GM23338 (cell line): ENCODE results near the gene ZBTB25. TPM values are rescaled to one million over a fixed set of nuclear protein-coding genes. Genes with fewer than 3 reads are reported as not detected.

Experiments used
- ATAC-seq: fragments of 200-7000 bp; cut with Tn5 transposase; 3 replicates; pipeline ENCODE4 v1.9.1; 2020
- DNase-seq: peaks from one replicate; pipeline ENCODE4 v3.0.0-alpha.2; 2015; ENCODE audit warnings: low spot score
- H2AFZ ChIP-seq: fragments of 200-600 bp; sonication (generic); 2 replicates; pipeline ENCODE4 v1.8.0; 2016; ENCODE audit warnings: antibody characterized with exemption, mild to moderate bottlenecking, moderate library complexity
- H3F3A ChIP-seq: fragments of 200-600 bp; sonication (generic); replicated peaks from 2 replicates; pipeline ENCODE4 v1.8.0; 2017; ENCODE audit warnings: antibody characterized with exemption, mixed run types, low read depth
- H3K27ac ChIP-seq: fragments of 200-600 bp; sonication (generic); 2 replicates; pipeline ENCODE4 v1.6.1; 2016; ENCODE audit warnings: low read depth
- H3K27me3 ChIP-seq: fragments of 200-600 bp; sonication (generic); 2 replicates; pipeline ENCODE4 v1.8.0; 2016; ENCODE audit warnings: mild to moderate bottlenecking, mixed run types, moderate library complexity; ENCODE audit not compliant: insufficient read depth
- H3K36me3 ChIP-seq: fragments of 200-600 bp; sonication (generic); 2 replicates; pipeline ENCODE4 v1.8.0; 2016; ENCODE audit warnings: mild to moderate bottlenecking; ENCODE audit not compliant: insufficient read depth
- H3K4me1 ChIP-seq: fragments of 200-600 bp; sonication (generic); 2 replicates; pipeline ENCODE4 v1.8.0; 2016; ENCODE audit warnings: mild to moderate bottlenecking, moderate library complexity; ENCODE audit not compliant: insufficient read depth
- H3K4me2 ChIP-seq: fragments of 200-600 bp; sonication (generic); 2 replicates; pipeline ENCODE4 v1.7.1; 2017; ENCODE audit warnings: mixed run types
- H3K4me3 ChIP-seq: fragments of 200-600 bp; sonication (generic); 2 replicates; pipeline ENCODE4 v1.6.1; 2016; ENCODE audit warnings: mixed run types
- H3K79me2 ChIP-seq: fragments of 200-600 bp; sonication (generic); replicated peaks from 2 replicates; pipeline ENCODE4 v1.8.0; 2017; ENCODE audit warnings: mild to moderate bottlenecking; ENCODE audit not compliant: insufficient read depth
- H3K9me2 ChIP-seq: fragments of 200-600 bp; sonication (generic); 2 replicates; pipeline ENCODE4 v1.8.0; 2017; ENCODE audit not compliant: insufficient read depth
- H4K20me1 ChIP-seq: fragments of 200-600 bp; sonication (generic); replicated peaks from 2 replicates; pipeline ENCODE4 v1.8.0; 2017; ENCODE audit warnings: mild to moderate bottlenecking; ENCODE audit not compliant: insufficient read depth
- H3K27ac Mint-ChIP-seq: 2 replicates; pipeline ENCODE4 v1.8.0; 2020; ENCODE audit warnings: inconsistent platforms, mild to moderate bottlenecking, moderate library complexity, mixed read lengths
- H3K27me3 Mint-ChIP-seq: 3 replicates; pipeline ENCODE4 v1.8.0; 2022; ENCODE audit warnings: low read depth, mild to moderate bottlenecking, moderate library complexity, mixed read lengths, inconsistent platforms; ENCODE audit not compliant: insufficient read depth, poor library complexity
- H3K36me3 Mint-ChIP-seq: 3 replicates; pipeline ENCODE4 v1.8.0; 2021; ENCODE audit warnings: low read depth, mild to moderate bottlenecking, inconsistent platforms, moderate library complexity, mixed read lengths
- H3K4me1 Mint-ChIP-seq: 3 replicates; pipeline ENCODE4 v1.8.0; 2020; ENCODE audit warnings: mild to moderate bottlenecking, inconsistent platforms, mixed read lengths
- H3K4me3 Mint-ChIP-seq: 3 replicates; pipeline ENCODE4 v1.8.0; 2021; ENCODE audit warnings: moderate library complexity, mild to moderate bottlenecking, inconsistent platforms, mixed read lengths
- H3K9me3 Mint-ChIP-seq: 3 replicates; pipeline ENCODE4 v1.8.0; 2020; ENCODE audit warnings: moderate library complexity, mild to moderate bottlenecking, inconsistent platforms, mixed read lengths
- CREB1 ChIP-seq: fragments of 250-450 bp; sonication (Bioruptor Pico); IDR thresholded peaks from 2 replicates; pipeline ENCODE4 v1.5.0; 2020; ENCODE audit warnings: low read depth, mild to moderate bottlenecking, moderate library complexity
- EZH2 ChIP-seq: fragments of 200-600 bp; sonication (generic); IDR thresholded peaks from one replicate; pipeline ENCODE4 v1.8.0; 2017; ENCODE audit warnings: antibody characterized with exemption, mild to moderate bottlenecking, low read depth; ENCODE audit not compliant: unreplicated experiment
- EZH2phosphoT487 ChIP-seq: fragments of 200-600 bp; sonication (generic); IDR thresholded peaks from one replicate; pipeline ENCODE4 v1.8.1; 2018; ENCODE audit warnings: antibody characterized with exemption; ENCODE audit not compliant: unreplicated experiment
- JUNB ChIP-seq: IDR thresholded peaks from one replicate; pipeline ENCODE4 v1.6.1; 2016; ENCODE audit warnings: antibody characterized with exemption; ENCODE audit not compliant: unreplicated experiment
- NANOG ChIP-seq: IDR thresholded peaks from 2 replicates; pipeline ENCODE4 v1.6.1; 2016; ENCODE audit warnings: antibody characterized with exemption, borderline replicate concordance
- POLR2AphosphoS5 ChIP-seq: IDR thresholded peaks from 2 replicates; pipeline ENCODE4 v1.6.1; 2016; ENCODE audit warnings: antibody characterized with exemption, low read depth
- STAT1 ChIP-seq: IDR thresholded peaks from one replicate; pipeline ENCODE4 v1.6.1; 2016; ENCODE audit warnings: antibody characterized with exemption; ENCODE audit not compliant: unreplicated experiment
- ZNF114 ChIP-seq: fragments of 250-450 bp; sonication (Bioruptor Pico); IDR thresholded peaks from 2 replicates; pipeline ENCODE4 v1.5.0; 2020; ENCODE audit warnings: mild to moderate bottlenecking, moderate library complexity
- ZNF331 ChIP-seq: fragments of 250-450 bp; sonication (Bioruptor Pico); IDR thresholded peaks from 2 replicates; pipeline ENCODE4 v1.5.0; 2020; ENCODE audit warnings: low read depth, mild to moderate bottlenecking, moderate library complexity
- polyA plus RNA-seq: library from polyadenylated mRNA; unstranded; fragments of >200 nt; fragmentation: Nextera tagmentation; extraction: Ambion mirVana; gene quantifications from 2 replicates; pipeline ENCODE4 v1.2.1, GENCODE V29; 2016
- total RNA-seq: library from RNA; depleted of rRNA; stranded (reverse); fragments of >200 nt; shearing (Covaris generic); gene quantifications from 2 replicates; pipeline ENCODE4 v1.2.3, GENCODE V29; 2014
- TF ChIP-seq, protein P1 (sequence below): IDR thresholded peaks from 2 replicates; pipeline ENCODE4 v1.6.1; 2016; ENCODE audit warnings: antibody characterized with exemption
- TF ChIP-seq, protein P2 (sequence below), 2 experiments: fragments of 200-600 bp in 1 of 2; sonication (generic) in 1 of 2; conservative IDR thresholded peaks; 2 replicates each; pipeline versions ENCODE4 v1.5.1 to v1.6.1; 2016 to 2017; ENCODE audit warnings: antibody characterized with exemption in 2 of 2, low read depth in 2 of 2, mild to moderate bottlenecking in 2 of 2, moderate library complexity in 1 of 2
- TF ChIP-seq, protein P3 (sequence below): IDR thresholded peaks from one replicate; pipeline ENCODE4 v1.6.1; 2018; ENCODE audit warnings: antibody characterized with exemption; ENCODE audit not compliant: unreplicated experiment
- TF ChIP-seq, protein P4 (sequence below): fragments of 250-450 bp; sonication (Bioruptor Pico); IDR thresholded peaks from 2 replicates; pipeline ENCODE4 v1.5.0; 2020; ENCODE audit warnings: mild to moderate bottlenecking, moderate library complexity

The ZBTB25 gene
- total and polyA plus RNA-seq, 2 experiments from 2014 or later: 5.8 to 8.0 TPM

DNA sequence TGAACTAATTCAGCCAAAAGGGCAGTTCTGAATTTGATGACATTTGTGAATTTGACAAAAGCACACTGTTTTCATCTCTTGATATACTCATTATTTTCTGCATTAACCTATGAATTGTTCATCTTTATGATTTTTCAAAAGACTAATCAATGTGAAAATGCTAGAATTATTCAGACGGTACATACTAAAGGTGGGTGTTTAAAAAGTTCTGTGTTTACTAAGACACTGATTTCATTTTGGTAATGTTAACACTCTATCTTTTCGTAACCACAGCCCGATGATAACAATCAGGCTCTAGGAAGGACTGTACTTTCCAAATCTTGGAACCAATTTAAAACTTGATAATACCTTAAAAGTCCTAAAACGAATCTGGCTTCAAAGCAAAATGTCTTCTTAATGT is 28.9 kb downstream of the ZBTB25 start:
- H3K9me3 Mint-ChIP-seq: no peaks in the 10 kb centered on the region
- H3K27me3 ChIP-seq: no peaks in the 10 kb centered on the region
- no peaks in the 10 kb centered on the region for H3K4me1 ChIP-seq
- DNase-seq (no peak), ATAC-seq (no peak)
- peaks cover 14% of the 10 kb centered on the region; the same call in 2 of the 3 replicates for H3K4me1 Mint-ChIP-seq
- H3K36me3 ChIP-seq: no peaks in the 10 kb centered on the region
- no peaks in the 10 kb centered on the region; the same call in 1 of the 2 replicates for H4K20me1 ChIP-seq
- no peaks in the 10 kb centered on the region for H3K79me2 ChIP-seq
- no peaks in the 10 kb centered on the region for H3K36me3 Mint-ChIP-seq
- TF ChIP-seq, protein P1, sequence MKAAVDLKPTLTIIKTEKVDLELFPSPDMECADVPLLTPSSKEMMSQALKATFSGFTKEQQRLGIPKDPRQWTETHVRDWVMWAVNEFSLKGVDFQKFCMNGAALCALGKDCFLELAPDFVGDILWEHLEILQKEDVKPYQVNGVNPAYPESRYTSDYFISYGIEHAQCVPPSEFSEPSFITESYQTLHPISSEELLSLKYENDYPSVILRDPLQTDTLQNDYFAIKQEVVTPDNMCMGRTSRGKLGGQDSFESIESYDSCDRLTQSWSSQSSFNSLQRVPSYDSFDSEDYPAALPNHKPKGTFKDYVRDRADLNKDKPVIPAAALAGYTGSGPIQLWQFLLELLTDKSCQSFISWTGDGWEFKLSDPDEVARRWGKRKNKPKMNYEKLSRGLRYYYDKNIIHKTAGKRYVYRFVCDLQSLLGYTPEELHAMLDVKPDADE: no peak
- TF ChIP-seq EZH2phosphoT487 (no peak), JUNB (no peak), NANOG (no peak), CREB1 (CRISPR knock-in tag) (no peak), STAT1 (no peak), POLR2AphosphoS5 (no peak), EZH2 (no peak), ZNF114 (no peak), ZNF331 (no peak)
- TF ChIP-seq, protein P2, sequence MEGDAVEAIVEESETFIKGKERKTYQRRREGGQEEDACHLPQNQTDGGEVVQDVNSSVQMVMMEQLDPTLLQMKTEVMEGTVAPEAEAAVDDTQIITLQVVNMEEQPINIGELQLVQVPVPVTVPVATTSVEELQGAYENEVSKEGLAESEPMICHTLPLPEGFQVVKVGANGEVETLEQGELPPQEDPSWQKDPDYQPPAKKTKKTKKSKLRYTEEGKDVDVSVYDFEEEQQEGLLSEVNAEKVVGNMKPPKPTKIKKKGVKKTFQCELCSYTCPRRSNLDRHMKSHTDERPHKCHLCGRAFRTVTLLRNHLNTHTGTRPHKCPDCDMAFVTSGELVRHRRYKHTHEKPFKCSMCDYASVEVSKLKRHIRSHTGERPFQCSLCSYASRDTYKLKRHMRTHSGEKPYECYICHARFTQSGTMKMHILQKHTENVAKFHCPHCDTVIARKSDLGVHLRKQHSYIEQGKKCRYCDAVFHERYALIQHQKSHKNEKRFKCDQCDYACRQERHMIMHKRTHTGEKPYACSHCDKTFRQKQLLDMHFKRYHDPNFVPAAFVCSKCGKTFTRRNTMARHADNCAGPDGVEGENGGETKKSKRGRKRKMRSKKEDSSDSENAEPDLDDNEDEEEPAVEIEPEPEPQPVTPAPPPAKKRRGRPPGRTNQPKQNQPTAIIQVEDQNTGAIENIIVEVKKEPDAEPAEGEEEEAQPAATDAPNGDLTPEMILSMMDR (conservative IDR thresholded peaks at IDR 0.05; ENCODE audit: low read depth in 2 of 2): no peak
- TF ChIP-seq, protein P3, sequence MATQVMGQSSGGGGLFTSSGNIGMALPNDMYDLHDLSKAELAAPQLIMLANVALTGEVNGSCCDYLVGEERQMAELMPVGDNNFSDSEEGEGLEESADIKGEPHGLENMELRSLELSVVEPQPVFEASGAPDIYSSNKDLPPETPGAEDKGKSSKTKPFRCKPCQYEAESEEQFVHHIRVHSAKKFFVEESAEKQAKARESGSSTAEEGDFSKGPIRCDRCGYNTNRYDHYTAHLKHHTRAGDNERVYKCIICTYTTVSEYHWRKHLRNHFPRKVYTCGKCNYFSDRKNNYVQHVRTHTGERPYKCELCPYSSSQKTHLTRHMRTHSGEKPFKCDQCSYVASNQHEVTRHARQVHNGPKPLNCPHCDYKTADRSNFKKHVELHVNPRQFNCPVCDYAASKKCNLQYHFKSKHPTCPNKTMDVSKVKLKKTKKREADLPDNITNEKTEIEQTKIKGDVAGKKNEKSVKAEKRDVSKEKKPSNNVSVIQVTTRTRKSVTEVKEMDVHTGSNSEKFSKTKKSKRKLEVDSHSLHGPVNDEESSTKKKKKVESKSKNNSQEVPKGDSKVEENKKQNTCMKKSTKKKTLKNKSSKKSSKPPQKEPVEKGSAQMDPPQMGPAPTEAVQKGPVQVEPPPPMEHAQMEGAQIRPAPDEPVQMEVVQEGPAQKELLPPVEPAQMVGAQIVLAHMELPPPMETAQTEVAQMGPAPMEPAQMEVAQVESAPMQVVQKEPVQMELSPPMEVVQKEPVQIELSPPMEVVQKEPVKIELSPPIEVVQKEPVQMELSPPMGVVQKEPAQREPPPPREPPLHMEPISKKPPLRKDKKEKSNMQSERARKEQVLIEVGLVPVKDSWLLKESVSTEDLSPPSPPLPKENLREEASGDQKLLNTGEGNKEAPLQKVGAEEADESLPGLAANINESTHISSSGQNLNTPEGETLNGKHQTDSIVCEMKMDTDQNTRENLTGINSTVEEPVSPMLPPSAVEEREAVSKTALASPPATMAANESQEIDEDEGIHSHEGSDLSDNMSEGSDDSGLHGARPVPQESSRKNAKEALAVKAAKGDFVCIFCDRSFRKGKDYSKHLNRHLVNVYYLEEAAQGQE: no peak
- TF ChIP-seq, protein P4, sequence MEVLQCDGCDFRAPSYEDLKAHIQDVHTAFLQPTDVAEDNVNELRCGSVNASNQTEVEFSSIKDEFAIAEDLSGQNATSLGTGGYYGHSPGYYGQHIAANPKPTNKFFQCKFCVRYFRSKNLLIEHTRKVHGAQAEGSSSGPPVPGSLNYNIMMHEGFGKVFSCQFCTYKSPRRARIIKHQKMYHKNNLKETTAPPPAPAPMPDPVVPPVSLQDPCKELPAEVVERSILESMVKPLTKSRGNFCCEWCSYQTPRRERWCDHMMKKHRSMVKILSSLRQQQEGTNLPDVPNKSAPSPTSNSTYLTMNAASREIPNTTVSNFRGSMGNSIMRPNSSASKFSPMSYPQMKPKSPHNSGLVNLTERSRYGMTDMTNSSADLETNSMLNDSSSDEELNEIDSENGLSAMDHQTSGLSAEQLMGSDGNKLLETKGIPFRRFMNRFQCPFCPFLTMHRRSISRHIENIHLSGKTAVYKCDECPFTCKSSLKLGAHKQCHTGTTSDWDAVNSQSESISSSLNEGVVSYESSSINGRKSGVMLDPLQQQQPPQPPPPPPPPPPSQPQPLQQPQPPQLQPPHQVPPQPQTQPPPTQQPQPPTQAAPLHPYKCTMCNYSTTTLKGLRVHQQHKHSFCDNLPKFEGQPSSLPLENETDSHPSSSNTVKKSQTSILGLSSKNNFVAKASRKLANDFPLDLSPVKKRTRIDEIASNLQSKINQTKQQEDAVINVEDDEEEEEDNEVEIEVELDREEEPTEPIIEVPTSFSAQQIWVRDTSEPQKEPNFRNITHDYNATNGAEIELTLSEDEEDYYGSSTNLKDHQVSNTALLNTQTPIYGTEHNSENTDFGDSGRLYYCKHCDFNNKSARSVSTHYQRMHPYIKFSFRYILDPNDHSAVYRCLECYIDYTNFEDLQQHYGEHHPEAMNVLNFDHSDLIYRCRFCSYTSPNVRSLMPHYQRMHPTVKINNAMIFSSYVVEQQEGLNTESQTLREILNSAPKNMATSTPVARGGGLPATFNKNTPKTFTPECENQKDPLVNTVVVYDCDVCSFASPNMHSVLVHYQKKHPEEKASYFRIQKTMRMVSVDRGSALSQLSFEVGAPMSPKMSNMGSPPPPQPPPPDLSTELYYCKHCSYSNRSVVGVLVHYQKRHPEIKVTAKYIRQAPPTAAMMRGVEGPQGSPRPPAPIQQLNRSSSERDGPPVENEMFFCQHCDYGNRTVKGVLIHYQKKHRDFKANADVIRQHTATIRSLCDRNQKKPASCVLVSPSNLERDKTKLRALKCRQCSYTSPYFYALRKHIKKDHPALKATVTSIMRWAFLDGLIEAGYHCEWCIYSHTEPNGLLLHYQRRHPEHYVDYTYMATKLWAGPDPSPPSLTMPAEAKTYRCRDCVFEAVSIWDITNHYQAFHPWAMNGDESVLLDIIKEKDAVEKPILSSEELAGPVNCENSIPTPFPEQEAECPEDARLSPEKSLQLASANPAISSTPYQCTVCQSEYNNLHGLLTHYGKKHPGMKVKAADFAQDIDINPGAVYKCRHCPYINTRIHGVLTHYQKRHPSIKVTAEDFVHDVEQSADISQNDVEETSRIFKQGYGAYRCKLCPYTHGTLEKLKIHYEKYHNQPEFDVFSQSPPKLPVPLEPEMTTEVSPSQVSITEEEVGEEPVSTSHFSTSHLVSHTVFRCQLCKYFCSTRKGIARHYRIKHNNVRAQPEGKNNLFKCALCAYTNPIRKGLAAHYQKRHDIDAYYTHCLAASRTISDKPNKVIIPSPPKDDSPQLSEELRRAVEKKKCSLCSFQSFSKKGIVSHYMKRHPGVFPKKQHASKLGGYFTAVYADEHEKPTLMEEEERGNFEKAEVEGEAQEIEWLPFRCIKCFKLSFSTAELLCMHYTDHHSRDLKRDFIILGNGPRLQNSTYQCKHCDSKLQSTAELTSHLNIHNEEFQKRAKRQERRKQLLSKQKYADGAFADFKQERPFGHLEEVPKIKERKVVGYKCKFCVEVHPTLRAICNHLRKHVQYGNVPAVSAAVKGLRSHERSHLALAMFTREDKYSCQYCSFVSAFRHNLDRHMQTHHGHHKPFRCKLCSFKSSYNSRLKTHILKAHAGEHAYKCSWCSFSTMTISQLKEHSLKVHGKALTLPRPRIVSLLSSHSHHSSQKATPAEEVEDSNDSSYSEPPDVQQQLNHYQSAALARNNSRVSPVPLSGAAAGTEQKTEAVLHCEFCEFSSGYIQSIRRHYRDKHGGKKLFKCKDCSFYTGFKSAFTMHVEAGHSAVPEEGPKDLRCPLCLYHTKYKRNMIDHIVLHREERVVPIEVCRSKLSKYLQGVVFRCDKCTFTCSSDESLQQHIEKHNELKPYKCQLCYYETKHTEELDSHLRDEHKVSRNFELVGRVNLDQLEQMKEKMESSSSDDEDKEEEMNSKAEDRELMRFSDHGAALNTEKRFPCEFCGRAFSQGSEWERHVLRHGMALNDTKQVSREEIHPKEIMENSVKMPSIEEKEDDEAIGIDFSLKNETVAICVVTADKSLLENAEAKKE (CRISPR knock-in tag): no peak
- H3K27ac ChIP-seq: no peak overlapping the region
- H3K4me3 Mint-ChIP-seq: no peak overlapping the region
- H3K4me3 ChIP-seq: no peak overlapping the region
- no peak overlapping the region for H3K27ac Mint-ChIP-seq
- H2AFZ ChIP-seq: no peak overlapping the region
- no peaks in the 10 kb centered on the region for H3F3A ChIP-seq
- H3K9me2 ChIP-seq: no peaks in the 10 kb centered on the region
- no peaks in the 10 kb centered on the region for H3K27me3 Mint-ChIP-seq
- no peak overlapping the region for H3K4me2 ChIP-seq
